DND-41 (cell line): ENCODE results near the gene TECPR1.

Source experiments
- EZH2 ChIP-seq: IDR thresholded peaks from 3 replicates; pipeline ENCODE4 v1.6.1; 2012; ENCODE audit warnings: borderline replicate concordance, low read depth, mild to moderate bottlenecking, moderate library complexity, low read length, inconsistent platforms; ENCODE audit not compliant: severe bottlenecking
- TF ChIP-seq, protein P1 (sequence below): IDR thresholded peaks from 2 replicates; pipeline ENCODE4 v1.5.1; 2012; ENCODE audit warnings: borderline replicate concordance, low read length, moderate library complexity, mild to moderate bottlenecking; ENCODE audit not compliant: poor library complexity, severe bottlenecking; ENCODE audit errors: extremely low read depth

DNA sequence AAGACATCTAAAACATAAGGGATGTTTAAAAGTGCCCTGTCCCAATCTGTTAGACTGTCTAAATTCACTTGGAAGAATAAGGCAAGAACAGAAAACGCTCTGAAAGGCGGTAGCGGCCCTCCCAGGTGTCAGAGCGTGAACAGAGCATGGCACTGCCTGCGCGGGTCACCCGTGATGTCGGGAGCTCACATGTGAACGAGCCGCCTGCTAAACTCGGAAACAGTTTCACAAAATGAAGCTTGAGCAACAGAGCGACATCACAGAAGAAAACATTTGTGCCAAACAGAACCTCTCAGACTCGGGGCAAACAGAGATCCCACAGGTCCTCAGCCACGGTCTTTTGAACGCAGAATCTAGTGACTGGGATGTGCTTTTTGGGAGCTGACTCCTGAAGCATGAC, 42.3 kb upstream of the TECPR1 start:
- TF ChIP-seq, protein P1, sequence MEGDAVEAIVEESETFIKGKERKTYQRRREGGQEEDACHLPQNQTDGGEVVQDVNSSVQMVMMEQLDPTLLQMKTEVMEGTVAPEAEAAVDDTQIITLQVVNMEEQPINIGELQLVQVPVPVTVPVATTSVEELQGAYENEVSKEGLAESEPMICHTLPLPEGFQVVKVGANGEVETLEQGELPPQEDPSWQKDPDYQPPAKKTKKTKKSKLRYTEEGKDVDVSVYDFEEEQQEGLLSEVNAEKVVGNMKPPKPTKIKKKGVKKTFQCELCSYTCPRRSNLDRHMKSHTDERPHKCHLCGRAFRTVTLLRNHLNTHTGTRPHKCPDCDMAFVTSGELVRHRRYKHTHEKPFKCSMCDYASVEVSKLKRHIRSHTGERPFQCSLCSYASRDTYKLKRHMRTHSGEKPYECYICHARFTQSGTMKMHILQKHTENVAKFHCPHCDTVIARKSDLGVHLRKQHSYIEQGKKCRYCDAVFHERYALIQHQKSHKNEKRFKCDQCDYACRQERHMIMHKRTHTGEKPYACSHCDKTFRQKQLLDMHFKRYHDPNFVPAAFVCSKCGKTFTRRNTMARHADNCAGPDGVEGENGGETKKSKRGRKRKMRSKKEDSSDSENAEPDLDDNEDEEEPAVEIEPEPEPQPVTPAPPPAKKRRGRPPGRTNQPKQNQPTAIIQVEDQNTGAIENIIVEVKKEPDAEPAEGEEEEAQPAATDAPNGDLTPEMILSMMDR, result no peak
- no peak for TF ChIP-seq EZH2
